22Rv1 (cell line): ENCODE results near the gene XPNPEP1.

Experiments used
- H3K27ac ChIP-seq: fragments of 450-650 bp; 2 replicates; pipeline ENCODE4 v1.5.1; 2017
- CTCF ChIP-seq: fragments of 450-650 bp; IDR thresholded peaks from 2 replicates; pipeline ENCODE4 v1.5.1; 2017; ENCODE audit warnings: mild to moderate bottlenecking
- ZFX ChIP-seq: fragments of 450-650 bp; IDR thresholded peaks from 2 replicates; pipeline ENCODE4 v1.6.1; 2017; ENCODE audit warnings: antibody characterized with exemption, borderline replicate concordance

The XPNPEP1 gene

GRCh38 chr10:109940117-109940516, 16.8 kb upstream of the XPNPEP1 start:
- no peak overlapping the region for H3K27ac ChIP-seq
- TF ChIP-seq CTCF, result no peak
- TF ChIP-seq ZFX, result no peak

GRCh38 chr10:109939315-109939961, 16.1 kb upstream of the XPNPEP1 start:
- no peak for TF ChIP-seq CTCF
- TF ChIP-seq ZFX, result no peak
- no peak overlapping the region for H3K27ac ChIP-seq

- TF ChIP-seq ZFX (no peak), CTCF (no peak)
- H3K27ac ChIP-seq, result no peak overlapping the region
Measured at GRCh38 chr10:109937460-109938065, 14.3 kb upstream of the XPNPEP1 start.

- TF ChIP-seq ZFX (no peak), CTCF (no peak)
- no peak overlapping the region for H3K27ac ChIP-seq
Measured at GRCh38 chr10:109934958-109935793, 11.9 kb upstream of the XPNPEP1 start.

GRCh38 chr10:109933984-109934565, 10.8 kb upstream of the XPNPEP1 start:
- H3K27ac ChIP-seq, result no peak overlapping the region
- no peak for TF ChIP-seq ZFX
- no peak for TF ChIP-seq CTCF

GRCh38 chr10:109932968-109933367, 9.7 kb upstream of the XPNPEP1 start:
- TF ChIP-seq CTCF (no peak), ZFX (no peak)
- no peak overlapping the region for H3K27ac ChIP-seq
